NOMO-1 treated with DMSO at 0.1 percent for 48 hours (cell line): Measurements from ENCODE around the gene PIAS4.

Experiments
- DNase-seq: peaks from one replicate; lab custom pipeline; 2025; ENCODE audit not compliant: unreplicated experiment; lab: John Stamatoyannopoulos, UW

Gene PIAS4

GRCh38 chr19:3976495-3977241, 30.9 kb upstream of the PIAS4 start:
- DNase-seq, result no peak

DNA sequence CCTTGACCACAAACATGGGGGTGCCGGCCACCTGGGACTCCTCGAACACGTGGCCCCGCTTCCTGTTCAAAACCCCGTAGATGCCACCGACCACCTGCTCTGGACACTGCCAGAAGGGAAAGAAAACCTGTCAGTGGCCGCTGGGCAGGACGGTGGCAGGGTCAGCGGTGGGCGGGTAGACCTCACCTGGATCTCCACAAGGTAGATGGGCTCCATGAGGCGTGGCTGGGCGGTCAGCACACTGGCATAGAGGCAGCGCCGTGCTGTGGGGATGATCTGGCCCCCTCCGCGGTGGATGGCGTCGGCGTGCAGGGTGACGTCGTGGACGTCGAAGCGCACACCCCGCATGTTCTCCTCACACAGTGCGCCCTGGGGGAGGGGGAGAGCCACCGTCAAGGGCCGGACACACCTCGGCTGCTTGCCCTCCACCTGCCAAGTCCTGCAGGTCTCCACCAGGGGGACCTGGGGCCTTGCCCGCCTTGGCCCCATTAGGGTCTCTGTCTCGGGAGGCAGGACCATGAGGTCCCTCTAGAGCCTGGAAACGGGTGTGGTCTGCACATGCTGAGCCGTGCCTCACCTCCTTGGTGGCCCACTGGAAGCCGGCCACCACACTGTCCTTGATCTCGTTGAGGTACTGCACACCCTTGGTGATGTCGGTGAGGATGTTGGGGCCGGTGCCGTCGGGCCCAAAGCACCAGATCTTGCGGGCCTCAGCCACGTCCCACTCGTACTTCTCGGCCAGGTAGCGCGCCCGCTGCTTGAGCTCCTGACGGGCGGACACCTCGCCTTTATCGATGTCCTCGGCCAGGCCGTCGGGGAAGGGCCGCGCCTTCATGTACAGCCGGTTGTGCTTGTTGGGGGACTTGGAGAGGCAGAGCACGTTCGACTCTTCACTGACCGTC, 30.0 kb upstream of the PIAS4 start:
- DNase-seq, result no peak

DNA sequence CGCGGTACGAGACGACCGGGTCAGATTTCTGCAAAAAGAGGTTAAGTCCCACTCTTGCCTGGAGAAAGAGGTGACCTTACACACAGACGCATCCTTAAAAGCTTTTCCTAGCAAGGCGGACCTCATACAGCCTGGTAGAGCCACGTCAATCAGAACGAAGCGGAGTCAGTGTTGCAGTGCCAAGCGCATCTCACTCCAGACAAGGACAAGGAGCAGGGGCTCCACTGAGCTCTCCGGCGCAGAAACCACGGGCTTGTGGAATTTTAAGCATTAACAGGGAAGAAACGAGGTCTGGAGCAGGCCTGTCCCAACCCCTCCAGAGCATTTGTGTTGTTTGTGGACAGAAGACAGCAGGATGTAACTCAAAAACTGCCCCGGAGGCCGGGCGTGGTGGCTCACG, 29.4 kb upstream of the PIAS4 start:
- no peak for DNase-seq

- no peak for DNase-seq
Measured at GRCh38 chr19:3979289-3979673, 28.3 kb upstream of the PIAS4 start.

GRCh38 chr19:3979674-3980352, 27.7 kb upstream of the PIAS4 start:
- DNase-seq, result no peak

DNA sequence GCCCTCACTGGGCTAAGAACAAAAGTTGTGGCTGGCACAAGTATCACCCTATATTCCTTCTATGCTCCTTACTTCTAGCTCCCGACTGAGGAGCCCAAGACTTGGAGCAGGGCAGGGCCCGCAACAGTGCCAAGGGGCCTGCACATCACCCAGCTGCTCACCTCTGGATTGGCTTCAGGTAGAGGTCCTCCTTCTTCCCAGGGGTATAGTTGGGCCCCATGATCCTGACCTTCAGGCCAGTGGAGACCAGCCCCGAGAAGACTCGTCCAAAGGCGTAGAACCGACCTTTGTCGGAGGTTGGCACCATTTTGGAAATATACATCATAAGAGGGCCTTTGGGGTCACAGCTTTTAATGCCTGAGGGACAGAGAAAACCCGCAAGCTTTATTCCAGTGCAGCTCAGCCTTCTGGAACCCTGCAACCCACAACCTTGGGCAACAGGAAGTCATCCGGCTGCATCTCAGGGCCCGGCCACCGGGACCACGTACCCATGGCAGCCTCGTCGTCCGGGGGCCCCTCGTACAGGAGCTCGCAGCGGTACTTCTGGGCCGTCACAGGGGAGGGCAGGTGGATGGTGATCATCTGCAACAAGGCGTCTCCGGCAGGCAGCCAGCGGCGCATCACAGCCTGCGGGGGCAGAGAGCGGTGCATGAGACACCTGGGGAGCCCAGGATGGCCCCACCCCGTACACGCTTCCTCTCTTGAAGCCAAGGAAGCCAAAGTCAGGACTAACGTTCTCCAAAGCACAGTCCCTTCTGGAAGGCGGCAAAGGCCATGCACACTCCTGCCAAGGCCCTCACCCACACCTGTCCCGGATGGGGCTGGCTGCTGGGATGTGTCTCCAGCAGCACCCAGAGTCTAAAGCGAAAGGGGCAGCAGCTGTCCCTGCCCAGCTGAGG, 26.9 kb upstream of the PIAS4 start:
- no peak for DNase-seq

GRCh38 chr19:3981373-3981735, 26.2 kb upstream of the PIAS4 start:
- DNase-seq, result no peak

- DNase-seq, result no peak
Measured at GRCh38 chr19:3981736-3982681, 25.5 kb upstream of the PIAS4 start.

GRCh38 chr19:3982701-3983541, 24.6 kb upstream of the PIAS4 start:
- DNase-seq, result no peak

GRCh38 chr19:3983542-3983914, 24.0 kb upstream of the PIAS4 start:
- DNase-seq, result no peak

DNA sequence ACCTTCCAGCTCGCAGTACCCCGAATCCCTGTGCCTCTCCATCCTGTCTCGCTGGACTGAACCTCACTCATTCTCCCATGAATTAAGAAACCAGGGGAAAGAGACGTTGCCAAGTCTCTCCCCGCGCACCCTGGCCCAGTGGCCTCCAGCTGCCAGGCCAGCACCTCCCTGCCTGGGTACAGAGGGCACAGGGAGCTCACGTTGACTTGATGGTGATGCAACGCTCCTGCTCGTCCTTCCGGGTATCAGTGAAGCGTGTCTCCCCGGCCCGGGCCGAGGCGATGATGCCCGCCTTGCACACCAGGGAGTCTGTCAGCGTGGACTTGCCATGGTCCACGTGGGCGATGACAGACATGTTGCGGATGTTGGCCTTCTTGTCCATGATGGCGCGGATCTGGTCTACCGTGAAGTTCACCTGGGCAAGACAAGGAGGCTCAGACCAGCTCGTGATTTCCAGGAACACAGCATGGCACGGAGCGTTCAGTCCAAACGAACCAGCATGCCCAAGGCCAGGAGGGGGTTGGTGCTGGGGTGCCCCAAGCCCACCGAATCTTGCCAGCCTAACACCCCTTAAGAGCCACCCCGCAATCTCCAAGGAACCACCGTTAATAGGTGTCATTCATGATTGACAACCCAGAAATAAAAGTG, 23.5 kb upstream of the PIAS4 start:
- DNase-seq, result peak; percentile 40

- no peak for DNase-seq
Measured at GRCh38 chr19:3984584-3984907, 23.0 kb upstream of the PIAS4 start.

GRCh38 chr19:3984908-3985642, 22.5 kb upstream of the PIAS4 start, which contains the start of gene EEF2:
EEF2 (minus strand) TSS chr19:3985463; CDS start chr19:3985380, 83 bp downstream.
- peak; percentile 69 for DNase-seq

- no peak for DNase-seq
Measured at GRCh38 chr19:3985643-3986259, 21.8 kb upstream of the PIAS4 start.

- peak; percentile 89 for DNase-seq
Measured at GRCh38 chr19:3986260-3987041, 21.1 kb upstream of the PIAS4 start.

- peak; percentile 85 for DNase-seq
Measured at GRCh38 chr19:3987619-3988371, 19.7 kb upstream of the PIAS4 start.
